Cardiac muscle cell (in vitro differentiated cells and primary cell): ENCODE data around the gene PNPLA7. TPM values are rescaled to one million over a fixed set of nuclear protein-coding genes. Genes with fewer than 3 reads are reported as not detected.
A peak's percentile ranks its signal among the peaks of the same experiment; 100 is the strongest.

Source experiments
- DNase-seq, 2 donors: peaks; one replicate each; pipeline versions ENCODE4 v3.0.0 to v3.0.0-alpha.2; 2010 to 2017; ENCODE audit warnings: low read depth in 1 of 2, low spot score in 1 of 2
- H3K27ac ChIP-seq: fragments of 200-600 bp; sonication (generic); 2 replicates; pipeline ENCODE4 v1.5.1; 2016
- H3K27me3 ChIP-seq: fragments of 200-600 bp; sonication (generic); 2 replicates; pipeline ENCODE4 v1.6.0; 2016; ENCODE audit warnings: control low read depth
- H3K36me3 ChIP-seq: fragments of 200-600 bp; sonication (generic); 2 replicates; pipeline ENCODE4 v1.5.1; 2016; ENCODE audit warnings: control low read depth
- H3K4me1 ChIP-seq: fragments of 200-600 bp; sonication (generic); 2 replicates; pipeline ENCODE4 v1.8.1; 2017; ENCODE audit warnings: low read depth, mild to moderate bottlenecking, mixed run types
- H3K4me3 ChIP-seq: fragments of 200-600 bp; sonication (generic); 2 replicates; pipeline ENCODE4 v1.5.1; 2016; ENCODE audit warnings: mild to moderate bottlenecking
- H3K9me3 ChIP-seq: fragments of 200-600 bp; sonication (generic); 2 replicates; pipeline ENCODE4 v1.5.1; 2017; ENCODE audit warnings: low read depth, mild to moderate bottlenecking, control low read depth
- CTCF ChIP-seq: IDR thresholded peaks from 2 replicates; pipeline ENCODE4 v1.5.1; 2012; ENCODE audit warnings: low read depth, mild to moderate bottlenecking, low read length
- polyA plus RNA-seq: library from polyadenylated mRNA; unstranded; fragments of >200 nt; fragmentation: Nextera tagmentation; extraction: Ambion mirVana; gene quantifications from 2 replicates; pipeline ENCODE4 v1.2.1, GENCODE V29; 2016
- total RNA-seq: library from RNA; depleted of rRNA; stranded (reverse); fragments of >200 nt; gene quantifications from 2 replicates; pipeline ENCODE4 v1.2.3, GENCODE V29; 2016

Gene PNPLA7
- total and polyA plus RNA-seq, 2 experiments from 2014 or later, result 1.4 to 3.6 TPM

DNA sequence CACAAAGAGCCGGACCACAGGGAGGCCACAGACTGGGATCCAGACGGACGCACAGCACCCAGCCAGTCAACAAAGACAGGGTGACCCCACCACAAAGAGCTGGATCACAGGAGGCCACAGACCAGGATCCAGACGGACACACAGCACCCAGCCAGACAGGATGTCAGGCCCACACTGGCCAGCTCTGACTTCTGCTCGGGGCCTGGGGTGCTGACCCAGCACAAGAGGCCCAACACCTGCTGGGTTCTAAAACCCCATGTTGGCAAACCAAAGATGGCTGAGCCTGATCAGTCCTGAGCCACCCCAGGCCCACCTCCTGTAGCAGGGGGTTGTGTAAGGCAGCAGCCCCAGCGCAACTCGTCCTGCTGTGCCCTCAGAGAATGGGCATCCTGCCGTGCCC lies 33.8 kb upstream of the PNPLA7 start:
- Histone ChIP-seq H3K27me3 (no peaks in the 10 kb centered on the region), H3K36me3 (peaks cover 24% of the 10 kb centered on the region), H3K27ac (no peak overlapping the region), H3K4me1 (peaks cover 3% of the 10 kb centered on the region), H3K4me3 (no peak overlapping the region), H3K9me3 (no peaks in the 10 kb centered on the region)
- DNase-seq, result no peak
- TF ChIP-seq CTCF, result no peak

DNA sequence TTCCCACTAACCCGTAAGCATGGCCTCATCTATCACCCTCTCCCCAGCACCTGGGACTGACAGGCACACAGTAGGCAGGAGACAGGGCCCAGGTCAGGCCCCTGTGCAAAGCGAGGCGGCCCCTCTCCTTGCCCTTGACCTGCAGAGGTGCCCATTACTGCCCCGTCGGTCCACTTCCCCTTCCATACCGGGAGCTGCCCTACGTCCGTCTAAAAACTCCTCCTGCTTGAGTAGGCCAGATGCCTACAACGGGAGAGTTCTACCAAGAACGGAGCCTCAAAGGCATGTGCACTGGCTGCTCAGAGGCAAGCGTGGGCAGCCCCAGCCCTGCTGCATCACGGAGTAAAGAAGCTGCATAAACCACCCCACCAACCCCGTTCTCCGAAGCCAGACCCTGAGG lies 33.1 kb upstream of the PNPLA7 start:
- no peak overlapping the region for H3K4me3 ChIP-seq
- no peaks in the 10 kb centered on the region for H3K27me3 ChIP-seq
- DNase-seq, result no peak
- H3K9me3 ChIP-seq, result no peaks in the 10 kb centered on the region
- H3K36me3 ChIP-seq, result peaks cover 24% of the 10 kb centered on the region
- peaks cover 3% of the 10 kb centered on the region for H3K4me1 ChIP-seq
- TF ChIP-seq CTCF, result no peak
- no peak overlapping the region for H3K27ac ChIP-seq

DNA sequence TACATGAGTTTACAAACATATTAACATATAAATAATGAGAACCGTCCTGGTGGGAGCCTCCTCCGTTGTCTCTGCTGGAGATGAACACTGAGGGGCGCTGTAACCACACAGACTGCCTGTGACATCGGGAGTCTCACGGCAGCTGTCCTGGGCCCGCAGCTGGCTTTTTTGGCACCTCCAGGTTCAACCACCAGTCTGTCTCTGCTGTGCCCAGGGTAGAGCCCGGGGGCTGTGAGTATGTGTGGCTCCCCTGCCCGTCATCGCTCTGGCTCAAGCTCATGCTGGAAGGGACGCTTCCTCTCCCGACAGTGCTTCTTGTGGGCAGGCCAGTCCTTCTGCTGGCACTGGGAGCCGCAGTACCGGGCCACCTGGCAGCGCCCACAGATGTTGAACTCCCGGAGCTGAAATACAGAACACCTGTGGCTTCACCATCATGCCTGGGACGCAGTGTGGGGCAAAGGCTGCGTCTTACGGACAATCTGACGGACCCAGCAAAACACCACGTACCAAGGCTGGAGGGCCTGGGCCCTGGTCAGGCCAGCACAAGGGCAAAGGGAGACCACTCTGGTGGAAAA lies 32.2 kb upstream of the PNPLA7 start:
- no peak overlapping the region for H3K27ac ChIP-seq
- H3K27me3 ChIP-seq, result no peaks in the 10 kb centered on the region
- peaks cover 16% of the 10 kb centered on the region for H3K36me3 ChIP-seq
- TF ChIP-seq CTCF, result peak; percentile 22
- no peak overlapping the region for H3K4me3 ChIP-seq
- no peaks in the 10 kb centered on the region for H3K9me3 ChIP-seq
- DNase-seq, result peak in 1 of 2 donors; percentile 30
- peaks cover 9% of the 10 kb centered on the region for H3K4me1 ChIP-seq

GRCh38 chr9:137581361-137582285 lies 31.4 kb upstream of the PNPLA7 start:
- H3K36me3 ChIP-seq, result peaks cover 9% of the 10 kb centered on the region

GRCh38 chr9:137580954-137581322 lies 30.7 kb upstream of the PNPLA7 start:
- Histone ChIP-seq H3K36me3 (peaks cover 8% of the 10 kb centered on the region), H3K27ac (no peak overlapping the region), H3K4me1 (peaks cover 21% of the 10 kb centered on the region), H3K9me3 (no peaks in the 10 kb centered on the region), H3K4me3 (no peak overlapping the region), H3K27me3 (no peaks in the 10 kb centered on the region)
- DNase-seq, result no peak
- no peak for TF ChIP-seq CTCF

More at GRCh38 chr9:137581361-137582285, 31.4 kb upstream of the PNPLA7 start:
- no peak for TF ChIP-seq CTCF
- no peak for DNase-seq
- no peaks in the 10 kb centered on the region for H3K9me3 ChIP-seq
- no peaks in the 10 kb centered on the region for H3K27me3 ChIP-seq
- H3K4me1 ChIP-seq, result peaks cover 14% of the 10 kb centered on the region
- H3K4me3 ChIP-seq, result no peak overlapping the region
- H3K27ac ChIP-seq, result no peak overlapping the region
